ENCODE measurements around the gene NPLOC4. TPM values are rescaled to one million over a fixed set of nuclear protein-coding genes. Genes with fewer than 3 reads are reported as not detected.

Gene NPLOC4
- total RNA-seq, 1 experiment from 2014 or later: 208 TPM

- H3K4me1 ChIP-seq (replicated peaks; ENCODE audit: insufficient read depth): no peaks in the 10 kb centered on the region
- CTCF ChIA-PET: no interaction called here
- no TSS peak for BruUV-seq (replicated peaks)
Observed at GRCh38 chr17:81543756-81544155, 93.2 kb downstream of the NPLOC4 start.

DNA sequence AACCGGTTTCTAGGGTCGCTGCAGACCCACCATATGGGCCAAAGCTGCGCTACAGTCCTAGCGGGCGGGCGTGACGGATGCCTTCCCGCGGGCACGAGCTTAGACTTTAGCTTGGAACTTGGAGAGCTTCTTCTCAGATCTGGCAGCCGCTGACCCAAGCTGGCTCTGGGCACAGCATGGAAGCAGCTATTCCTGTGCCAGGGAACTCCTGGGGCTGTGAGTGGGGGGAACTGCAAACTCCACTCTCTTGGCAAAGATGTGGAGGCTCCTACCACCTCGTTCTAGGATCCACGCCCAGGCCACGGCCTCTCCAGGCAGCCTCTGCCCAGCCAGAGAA lies 93.6 kb downstream of the NPLOC4 start:
- intact Hi-C loops (cut with micrococcal nuclease; ENCODE audit: unreplicated experiment): no loop called here
- DNase-seq: no peak
- Histone ChIP-seq H3K36me3 (ENCODE audit: low read depth) (no peaks in the 10 kb centered on the region), H3K9me2 (ENCODE audit: insufficient read depth) (no peaks in the 10 kb centered on the region), H3K27me3 (ENCODE audit: insufficient read depth, low read depth) (no peaks in the 10 kb centered on the region), H3K27ac (no peak overlapping the region), H2AFZ (no peak overlapping the region), H3K4me3 (no peak overlapping the region), H3F3A (ENCODE audit: insufficient read depth, low read depth) (no peaks in the 10 kb centered on the region), H3K4me1 (replicated peaks; ENCODE audit: insufficient read depth) (no peaks in the 10 kb centered on the region), H4K20me1 (ENCODE audit: insufficient read depth) (no peaks in the 10 kb centered on the region), H3K4me2 (no peak overlapping the region), H3K79me2 (ENCODE audit: low read depth) (no peaks in the 10 kb centered on the region), H3K9me3 (ENCODE audit: insufficient read depth, low read depth) (no peaks in the 10 kb centered on the region)
- ChIA-PET CTCF (no interaction called here), POLR2A (ENCODE audit: unreplicated experiment) (interaction anchor here (0.6 kb wide), 1 partner anchor 304 kb away, joined by 3 read pairs; the partner anchor contains the start of gene NDUFAF8)
- TF ChIP-seq EZH2 (IDR thresholded peaks at IDR 0.05; ENCODE audit: low read depth): no peak
- TF ChIP-seq CTCF (conservative IDR thresholded peaks at IDR 0.05): no peak
- BruUV-seq (replicated peaks): no TSS peak

More at GRCh38 chr17:81543756-81544155, 93.2 kb downstream of the NPLOC4 start:
- no peaks in the 10 kb centered on the region for H3K9me2 ChIP-seq (ENCODE audit: insufficient read depth)
- no peak overlapping the region for H3K4me3 ChIP-seq
- H4K20me1 ChIP-seq (ENCODE audit: insufficient read depth): no peaks in the 10 kb centered on the region
- no peaks in the 10 kb centered on the region for H3F3A ChIP-seq (ENCODE audit: insufficient read depth, low read depth)
- no peaks in the 10 kb centered on the region for H3K9me3 ChIP-seq (ENCODE audit: insufficient read depth, low read depth)
- H3K79me2 ChIP-seq (ENCODE audit: low read depth): no peaks in the 10 kb centered on the region
- TF ChIP-seq CTCF (conservative IDR thresholded peaks at IDR 0.05) (no peak), EZH2 (IDR thresholded peaks at IDR 0.05; ENCODE audit: low read depth) (no peak)
- intact Hi-C loops (cut with micrococcal nuclease; ENCODE audit: unreplicated experiment): no loop called here
- no peak for DNase-seq
- POLR2A ChIA-PET (ENCODE audit: unreplicated experiment): no interaction called here
- no peaks in the 10 kb centered on the region for H3K36me3 ChIP-seq (ENCODE audit: low read depth)
- no peak overlapping the region for H2AFZ ChIP-seq
- H3K27ac ChIP-seq: no peak overlapping the region
- no peak overlapping the region for H3K4me2 ChIP-seq
- no peaks in the 10 kb centered on the region for H3K27me3 ChIP-seq (ENCODE audit: insufficient read depth, low read depth)

DNA sequence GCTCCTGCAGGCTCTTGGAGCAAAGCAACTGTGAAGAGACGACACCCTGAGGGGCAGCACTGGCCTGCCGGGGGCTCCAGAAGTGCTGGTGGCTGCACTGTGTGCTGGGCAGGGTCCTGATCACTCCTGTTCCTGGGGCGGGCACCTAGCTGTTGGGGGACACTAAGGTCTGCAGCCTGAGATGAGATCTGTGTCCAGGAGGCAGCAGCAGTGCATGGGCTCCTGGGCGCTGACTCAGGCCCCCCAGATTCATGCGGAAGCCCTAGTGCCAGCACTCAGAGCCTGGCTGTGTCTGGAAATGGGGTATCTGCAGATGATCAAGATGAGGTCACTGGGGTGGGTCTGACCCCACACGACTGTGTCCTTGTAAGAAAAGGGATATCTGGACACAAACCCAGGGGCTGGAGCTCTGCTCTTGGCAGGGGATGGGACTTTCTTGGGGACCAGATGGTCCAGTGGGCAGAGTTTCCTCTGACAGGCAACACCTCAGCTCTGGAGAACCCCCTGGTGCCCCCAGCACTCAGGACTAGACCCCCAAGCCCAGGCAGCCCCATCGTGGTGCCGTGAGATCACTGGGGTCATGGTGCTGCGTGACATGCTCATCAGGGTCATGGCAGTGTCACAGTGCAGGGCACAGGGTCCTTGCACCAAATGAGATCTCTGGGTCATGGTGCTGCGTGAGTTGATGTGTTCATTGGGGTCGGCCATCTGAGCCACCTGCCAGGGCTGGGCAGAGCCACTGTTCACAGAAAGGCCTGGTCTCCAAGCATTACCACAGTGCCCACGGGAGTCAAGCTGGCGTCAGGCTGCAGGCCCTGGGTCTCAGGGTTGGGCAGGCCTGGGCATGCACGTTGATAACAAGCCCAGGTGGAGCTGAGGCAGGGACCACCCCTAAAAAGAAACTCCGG lies 94.2 kb downstream of the NPLOC4 start:
- no peaks in the 10 kb centered on the region for H3K36me3 ChIP-seq (ENCODE audit: low read depth)
- BruUV-seq (replicated peaks): no TSS peak
- POLR2A ChIA-PET (ENCODE audit: unreplicated experiment): interaction anchor here (0.6 kb wide), 1 partner anchor 303 kb away, joined by 3 read pairs; the partner anchor contains the start of gene NDUFAF8
- intact Hi-C loops (cut with micrococcal nuclease; ENCODE audit: unreplicated experiment): no loop called here
- no peak overlapping the region for H2AFZ ChIP-seq
- H3K4me2 ChIP-seq: no peak overlapping the region
- no peak for TF ChIP-seq EZH2 (IDR thresholded peaks at IDR 0.05; ENCODE audit: low read depth)
- CTCF ChIA-PET: interaction anchor here (0.7 kb wide), 1 partner anchor 56 kb away, joined by 3 read pairs; no protein-coding TSS in a partner anchor
- no peaks in the 10 kb centered on the region for H3F3A ChIP-seq (ENCODE audit: insufficient read depth, low read depth)
- H3K4me3 ChIP-seq: no peak overlapping the region
- no peaks in the 10 kb centered on the region for H3K79me2 ChIP-seq (ENCODE audit: low read depth)
- no peak overlapping the region for H3K27ac ChIP-seq
- DNase-seq: no peak
- H3K27me3 ChIP-seq (ENCODE audit: insufficient read depth, low read depth): no peaks in the 10 kb centered on the region
- H3K9me3 ChIP-seq (ENCODE audit: insufficient read depth, low read depth): no peaks in the 10 kb centered on the region
- H3K9me2 ChIP-seq (ENCODE audit: insufficient read depth): no peaks in the 10 kb centered on the region
- H4K20me1 ChIP-seq (ENCODE audit: insufficient read depth): no peaks in the 10 kb centered on the region
- H3K4me1 ChIP-seq (replicated peaks; ENCODE audit: insufficient read depth): no peaks in the 10 kb centered on the region
